Thyroid gland (tissue), 4 donors: ENCODE data around the gene CMSS1. TPM values are rescaled to one million over a fixed set of nuclear protein-coding genes. Genes with fewer than 3 reads are reported as not detected.

Experiments used
- DNase-seq, 2 donors: peaks; one replicate each; pipeline ENCODE4 v3.0.0-alpha.2; 2019
- H3K27ac ChIP-seq, 3 donors: fragments of 200-600 bp; sonication (generic); 1 replicate in 2 of 3; 2 replicates in 1 of 3; pipeline ENCODE4 v1.5.1; 2016 to 2019; ENCODE audit warnings: mild to moderate bottlenecking in 1 of 3, moderate library complexity in 1 of 3
- H3K27me3 ChIP-seq: fragments of 200-600 bp; sonication (generic); one replicate; pipeline ENCODE4 v1.5.1; 2019
- H3K36me3 ChIP-seq, 2 donors: fragments of 200-600 bp; sonication (generic); one replicate each; pipeline ENCODE4 v1.5.1; 2016 to 2019
- H3K4me1 ChIP-seq, 2 donors: fragments of 200-600 bp; sonication (generic); one replicate each; pipeline ENCODE4 v1.5.1; 2017 to 2019
- H3K4me3 ChIP-seq, 3 donors: fragments of 200-600 bp; sonication (generic); replicated peaks in 1 of 3; 1 replicate in 2 of 3; 2 replicates in 1 of 3; pipeline ENCODE4 v1.5.1; 2016; ENCODE audit warnings: mild to moderate bottlenecking in 1 of 3
- H3K9me3 ChIP-seq: fragments of 200-600 bp; sonication (generic); one replicate; pipeline ENCODE4 v1.5.1; 2017
- CTCF ChIP-seq, 6 experiments: fragments of 200-600 bp in 3 of 6; fragments of 450-650 bp in 3 of 6; sonication (generic) in 3 of 6; IDR thresholded peaks; one replicate each; pipeline ENCODE4 v1.5.1; 2016 to 2019; ENCODE audit warnings: antibody characterized with exemption in 6 of 6, mild to moderate bottlenecking in 2 of 6, inconsistent platforms in 1 of 6, moderate library complexity in 1 of 6
- POLR2A ChIP-seq, 2 donors: fragments of 450-650 bp; IDR thresholded peaks; one replicate each; pipeline ENCODE4 v1.6.1; 2017; ENCODE audit warnings: antibody characterized with exemption in 2 of 2, mild to moderate bottlenecking in 2 of 2, moderate library complexity in 1 of 2
- WGBS, 2 donors: methylation state at CpG; one replicate each; pipeline ENCODE4 v1.1.5; 2017; 5-methylcytosine and 5-hydroxymethylcytosine counted together
- intact Hi-C: fragments of 100-400 bp; cut with DNase I; formaldehyde crosslinking; loops from one replicate; pipeline ENCODE4 v1.15.1; 2023
- total RNA-seq, 4 donors: library from RNA; depleted of rRNA; stranded (reverse); fragments of >200 nt; gene quantifications; one replicate each; pipeline ENCODE4 v1.2.3, GENCODE V29; 2016

CMSS1 gene
- total RNA-seq, 4 donors from 2014 or later = 7.7 to 15.0 (median 12.9) TPM

- whole genome bisulfite sequencing, 2 donors = 91 to 93% methylated on average over 1 of the region's 1 CpG
Measured at GRCh38 chr3:100019719-100020118, 202.1 kb downstream of the CMSS1 start.

GRCh38 chr3:100020876-100021644 lies 203.4 kb downstream of the CMSS1 start:
- Histone ChIP-seq H3K4me3 (no peak overlapping the region), H3K27ac (no peak overlapping the region), H3K36me3 (no peaks in the 10 kb centered on the region), H3K9me3 (no peaks in the 10 kb centered on the region), H3K4me1 (peaks cover 10 to 17% of the 10 kb centered on the region in 2 donors), H3K27me3 (no peaks in the 10 kb centered on the region)
- TF ChIP-seq POLR2A (IDR thresholded peaks at IDR 0.05) (no peak), CTCF (IDR thresholded peaks at IDR 0.05) (no peak)
- no peak for DNase-seq
- 90 to 91% methylated on average over 9 of the region's 9 CpGs for WGBS, 2 donors
- intact Hi-C loops = no loop called here

More at GRCh38 chr3:100019719-100020118, 202.1 kb downstream of the CMSS1 start:
- no peak overlapping the region for H3K27ac ChIP-seq
- H3K9me3 ChIP-seq = no peaks in the 10 kb centered on the region
- intact Hi-C loops = no loop called here
- H3K36me3 ChIP-seq = no peaks in the 10 kb centered on the region
- H3K4me1 ChIP-seq = peaks cover 10 to 17% of the 10 kb centered on the region in 2 donors
- no peak overlapping the region for H3K4me3 ChIP-seq
- no peak for DNase-seq
- no peaks in the 10 kb centered on the region for H3K27me3 ChIP-seq
- TF ChIP-seq CTCF (IDR thresholded peaks at IDR 0.05) (no peak), POLR2A (IDR thresholded peaks at IDR 0.05) (no peak)

- DNase-seq = no peak
- Histone ChIP-seq H3K9me3 (no peaks in the 10 kb centered on the region), H3K27ac (no peak overlapping the region), H3K36me3 (no peaks in the 10 kb centered on the region), H3K4me1 (peaks cover 10 to 17% of the 10 kb centered on the region in 2 donors), H3K27me3 (no peaks in the 10 kb centered on the region), H3K4me3 (no peak overlapping the region)
- TF ChIP-seq POLR2A (IDR thresholded peaks at IDR 0.05) (no peak), CTCF (IDR thresholded peaks at IDR 0.05) (no peak)
- intact Hi-C loops = no loop called here
Measured at GRCh38 chr3:100022506-100022905, 204.8 kb downstream of the CMSS1 start.

GRCh38 chr3:100023150-100023549 lies 205.5 kb downstream of the CMSS1 start:
- no peak overlapping the region for H3K27ac ChIP-seq
- H3K27me3 ChIP-seq = no peaks in the 10 kb centered on the region
- H3K4me3 ChIP-seq = no peak overlapping the region
- peak in 1 of 2 donors; percentile 15 for DNase-seq
- no peak for TF ChIP-seq CTCF (IDR thresholded peaks at IDR 0.05)
- no peak for TF ChIP-seq POLR2A (IDR thresholded peaks at IDR 0.05)
- H3K4me1 ChIP-seq = peaks cover 10 to 17% of the 10 kb centered on the region in 2 donors
- intact Hi-C loops = no loop called here
- WGBS, 2 donors = 28 to 32% methylated on average over 5 of the region's 5 CpGs
- no peaks in the 10 kb centered on the region for H3K9me3 ChIP-seq
- no peaks in the 10 kb centered on the region for H3K36me3 ChIP-seq

GRCh38 chr3:100023595-100023994 lies 205.9 kb downstream of the CMSS1 start:
- H3K4me3 ChIP-seq = no peak overlapping the region
- no peak overlapping the region for H3K27ac ChIP-seq
- H3K36me3 ChIP-seq = no peaks in the 10 kb centered on the region
- no peaks in the 10 kb centered on the region for H3K9me3 ChIP-seq
- TF ChIP-seq CTCF (IDR thresholded peaks at IDR 0.05) = no peak
- TF ChIP-seq POLR2A (IDR thresholded peaks at IDR 0.05) = no peak
- intact Hi-C loops = no loop called here
- peaks cover 10 to 17% of the 10 kb centered on the region in 2 donors for H3K4me1 ChIP-seq
- H3K27me3 ChIP-seq = no peaks in the 10 kb centered on the region
- no peak for DNase-seq
- WGBS, 2 donors = 95% methylated on average over 1 of the region's 1 CpG
